Transverse colon (tissue), 4 donors: ENCODE measurements around the gene FSTL3. TPM values are rescaled to one million over a fixed set of nuclear protein-coding genes. Genes with fewer than 3 reads are reported as not detected.

Source experiments
- DNase-seq: peaks from one replicate; pipeline ENCODE4 v3.0.0-alpha.2; 2019
- H3K27ac ChIP-seq, 4 donors: fragments of 200-600 bp; sonication (generic); 2 replicates each; pipeline ENCODE4 v1.5.1; 2016 to 2018; ENCODE audit warnings: inconsistent platforms in 4 of 4
- H3K27me3 ChIP-seq: fragments of 200-600 bp; sonication (generic); 2 replicates; pipeline ENCODE4 v1.5.1; 2017; ENCODE audit warnings: inconsistent platforms
- H3K36me3 ChIP-seq, 4 donors: fragments of 200-600 bp; sonication (generic); 2 replicates each; pipeline ENCODE4 v1.5.1; 2017 to 2019; ENCODE audit warnings: inconsistent platforms in 4 of 4
- H3K4me1 ChIP-seq, 4 donors: fragments of 200-600 bp; sonication (generic); 2 replicates each; pipeline ENCODE4 v1.5.1; 2017 to 2020; ENCODE audit warnings: inconsistent platforms in 4 of 4
- H3K4me3 ChIP-seq, 4 donors: fragments of 200-600 bp; sonication (generic); 1 replicate in 1 of 4; 2 replicates in 3 of 4; pipeline versions ENCODE4 v1.5.1 to v1.6.1; 2017 to 2019; ENCODE audit warnings: inconsistent platforms in 4 of 4
- H3K9me3 ChIP-seq, 2 donors: fragments of 200-600 bp; sonication (generic); 2 replicates each; pipeline ENCODE4 v1.5.1; 2017 to 2019; ENCODE audit warnings: inconsistent platforms in 2 of 2
- CTCF ChIP-seq, 5 experiments: fragments of 200-600 bp in 3 of 5; fragments of 450-650 bp in 2 of 5; sonication (generic) in 3 of 5; IDR thresholded peaks; 1 replicate in 2 of 5; 2 replicates in 3 of 5; pipeline ENCODE4 v1.5.1; 2016 to 2017; ENCODE audit warnings: antibody characterized with exemption in 5 of 5, inconsistent platforms in 3 of 5, mild to moderate bottlenecking in 2 of 5, moderate library complexity in 1 of 5
- EP300 ChIP-seq: sonication (generic); formaldehyde crosslinking; IDR thresholded peaks from one replicate; pipeline ENCODE4 v1.6.1; 2017; ENCODE audit warnings: antibody characterized with exemption, low read depth
- POLR2A ChIP-seq: fragments of 450-650 bp; IDR thresholded peaks from one replicate; pipeline ENCODE4 v1.6.1; 2016; ENCODE audit warnings: antibody characterized with exemption, mild to moderate bottlenecking, moderate library complexity
- POLR2AphosphoS5 ChIP-seq, 3 donors: sonication (generic); formaldehyde crosslinking; IDR thresholded peaks; one replicate each; pipeline ENCODE4 v1.6.1; 2016; ENCODE audit warnings: antibody characterized with exemption in 3 of 3
- WGBS, 2 donors: methylation state at CpG; one replicate each; pipeline ENCODE4 v1.1.5; 2018; ENCODE audit warnings: low coverage in 1 of 2; 5-methylcytosine and 5-hydroxymethylcytosine counted together
- in situ Hi-C, 4 donors: fragments of 200-750 bp; cut with MboI; loops; one replicate each; pipeline versions ENCODE4 v1.15.0 to v1.15.1; 2017; ENCODE audit warnings: low sequenced_read_pairs in 3 of 4, low pct_ligation_motif_present in 1 of 4, low pct_unique_long_range_greater_than_20kb in 1 of 4
- intact Hi-C: fragments of 100-400 bp; cut with DNase I; formaldehyde crosslinking; loops from one replicate; pipeline ENCODE4 v1.15.1; 2023; ENCODE audit warnings: low total_unique reads
- total RNA-seq, 4 donors: library from RNA; depleted of rRNA; stranded (reverse); fragments of >200 nt; gene quantifications; one replicate each; pipeline ENCODE4 v1.1.0, GENCODE V29; 2016

Gene FSTL3
- total RNA-seq, 4 donors from 2014 or later = 14.1 to 37.9 (median 31.2) TPM

- peaks cover 61% of the 10 kb centered on the region for H3K27me3 ChIP-seq
- peak overlapping the region in 2 of 4 donors; percentile 70 to 84 for H3K27ac ChIP-seq
- no peak overlapping the region for H3K4me3 ChIP-seq
- 75 to 84% methylated on average over 3 to 8 of the region's 8 CpGs for WGBS, 2 donors
- TF ChIP-seq POLR2A (no peak), POLR2AphosphoS5 (IDR thresholded peaks at IDR 0.05) (no peak), CTCF (IDR thresholded peaks at IDR 0.05) (no peak), EP300 (no peak)
- in situ Hi-C loops (no loop called here), intact Hi-C loops (no loop called here)
- no peak for DNase-seq
- H3K4me1 ChIP-seq = peaks cover 0 to 23% (median 9%) of the 10 kb centered on the region in 4 donors
- H3K36me3 ChIP-seq = no peaks in the 10 kb centered on the region
- peaks cover 0 to 5% of the 10 kb centered on the region in 2 donors for H3K9me3 ChIP-seq
These were observed 35.1 kb downstream of the FSTL3 start for GRCh38 chr19:711254-711653.

DNA sequence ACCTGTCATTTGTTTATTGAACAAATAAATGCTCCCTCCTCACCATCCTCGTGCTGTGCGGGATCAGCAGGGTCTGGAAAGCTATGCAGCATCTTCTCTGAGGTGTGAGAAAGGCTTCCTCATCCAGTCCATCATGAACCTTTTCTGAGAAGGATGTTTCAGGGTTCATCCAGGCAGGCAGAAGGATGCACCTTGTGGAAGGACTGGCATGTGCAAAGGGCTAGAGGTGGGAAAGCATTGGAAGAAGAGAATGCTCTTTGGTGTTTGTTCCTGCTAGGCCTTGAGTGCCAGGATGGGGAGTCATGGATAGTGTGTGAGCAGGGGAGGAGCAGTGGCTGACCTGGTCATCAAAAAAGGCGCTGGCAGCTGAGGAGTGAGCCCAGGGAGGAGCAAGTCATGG is 39.2 kb downstream of the FSTL3 start:
- Histone ChIP-seq H3K27me3 (peaks cover 55% of the 10 kb centered on the region), H3K9me3 (peaks cover 0 to 5% of the 10 kb centered on the region in 2 donors), H3K4me3 (no peak overlapping the region), H3K36me3 (no peaks in the 10 kb centered on the region), H3K27ac (no peak overlapping the region), H3K4me1 (peaks cover 0 to 15% (median 11%) of the 10 kb centered on the region in 4 donors)
- 86 to 89% methylated on average over 3 of the region's 3 CpGs for WGBS, 2 donors
- DNase-seq = no peak
- intact Hi-C loops = no loop called here
- no peak for TF ChIP-seq CTCF (IDR thresholded peaks at IDR 0.05)
- TF ChIP-seq EP300 = no peak
- no peak for TF ChIP-seq POLR2A
- TF ChIP-seq POLR2AphosphoS5 (IDR thresholded peaks at IDR 0.05) = no peak
- in situ Hi-C loops = no loop called here

- no peak overlapping the region for H3K4me3 ChIP-seq
- H3K9me3 ChIP-seq = peaks cover 0 to 5% of the 10 kb centered on the region in 2 donors
- peaks cover 0 to 16% (median 10%) of the 10 kb centered on the region in 4 donors for H3K4me1 ChIP-seq
- intact Hi-C loops (no loop called here), in situ Hi-C loops (no loop called here)
- no peak for DNase-seq
- no peaks in the 10 kb centered on the region for H3K36me3 ChIP-seq
- H3K27ac ChIP-seq = peak overlapping the region in 3 of 4 donors; percentile 2 to 57 (median 20)
- 57% methylated on average over 23 of the region's 23 CpGs; no CpG with 5 or more reads in 1 of the 2 donors for WGBS, 2 donors
- H3K27me3 ChIP-seq = peaks cover 52% of the 10 kb centered on the region
- TF ChIP-seq POLR2A = no peak
- no peak for TF ChIP-seq POLR2AphosphoS5 (IDR thresholded peaks at IDR 0.05)
- no peak for TF ChIP-seq EP300
- TF ChIP-seq CTCF (IDR thresholded peaks at IDR 0.05) = no peak
These were observed 42.2 kb downstream of the FSTL3 start for GRCh38 chr19:718251-718951.

DNA sequence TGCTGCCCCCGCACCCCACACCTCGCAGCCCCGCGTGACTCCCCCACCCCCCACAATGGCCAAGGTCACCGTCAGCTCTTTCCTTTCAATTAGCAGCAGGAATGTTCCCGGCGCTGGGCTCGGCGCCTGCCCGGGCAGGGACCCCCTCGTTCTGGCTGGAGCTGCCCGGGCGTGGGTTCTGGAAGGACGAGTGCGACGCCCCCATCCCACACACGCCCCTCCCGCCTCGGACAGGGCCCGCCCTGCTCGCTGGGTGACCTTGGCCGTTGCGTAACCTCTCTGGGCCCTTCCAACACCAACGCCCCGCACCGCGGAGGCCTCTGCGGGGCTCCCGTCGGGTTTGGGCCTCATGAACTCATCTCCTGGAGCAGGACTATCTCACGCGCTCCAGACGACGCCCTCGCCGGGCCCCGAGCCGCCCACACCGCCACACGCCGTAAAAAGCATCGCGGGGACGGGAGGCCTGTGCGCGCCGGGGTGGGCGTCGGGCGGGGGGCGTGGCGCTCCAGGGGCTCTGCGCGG is 42.9 kb downstream of the FSTL3 start:
- in situ Hi-C loops (no loop called here), intact Hi-C loops (no loop called here)
- Histone ChIP-seq H3K27ac (peak overlapping the region in 3 of 4 donors; percentile 2 to 57 (median 20)), H3K4me1 (peaks cover 0 to 16% (median 10%) of the 10 kb centered on the region in 4 donors), H3K9me3 (peaks cover 0 to 5% of the 10 kb centered on the region in 2 donors), H3K27me3 (peaks cover 52% of the 10 kb centered on the region), H3K4me3 (no peak overlapping the region), H3K36me3 (no peaks in the 10 kb centered on the region)
- 47% methylated on average over 10 of the region's 54 CpGs; no CpG with 5 or more reads in 1 of the 2 donors for WGBS, 2 donors
- TF ChIP-seq CTCF (IDR thresholded peaks at IDR 0.05) (no peak), POLR2A (no peak), EP300 (no peak), POLR2AphosphoS5 (IDR thresholded peaks at IDR 0.05) (no peak)
- DNase-seq = no peak
